Neutrophil (primary cell): ENCODE data around the gene WNK1.

Experiments
- H3K27ac ChIP-seq: fragments of 200-600 bp; sonication (generic); 2 replicates; pipeline ENCODE4 v1.5.1; 2016; ENCODE audit warnings: mild to moderate bottlenecking, moderate library complexity
- H3K27me3 ChIP-seq: fragments of 200-600 bp; sonication (generic); 2 replicates; pipeline ENCODE4 v1.6.0; 2016; ENCODE audit warnings: mild to moderate bottlenecking
- H3K36me3 ChIP-seq: fragments of 200-600 bp; sonication (generic); 2 replicates; pipeline ENCODE4 v1.5.1; 2017
- H3K4me1 ChIP-seq, 2 experiments: fragments of 200-600 bp in 1 of 2; sonication (generic) in 1 of 2; 1 replicate in 1 of 2; 2 replicates in 1 of 2; pipeline versions ENCODE4 v1.5.1 to v1.6.1; 2013 to 2016; ENCODE audit warnings: low read depth in 1 of 2, low read length in 1 of 2, mild to moderate bottlenecking in 1 of 2, moderate library complexity in 1 of 2; ENCODE audit not compliant: control insufficient read depth in 1 of 2, insufficient read depth in 1 of 2
- H3K4me3 ChIP-seq, 2 experiments: fragments of 200-600 bp in 1 of 2; sonication (generic) in 1 of 2; 1 replicate in 1 of 2; 2 replicates in 1 of 2; pipeline ENCODE4 v1.5.1; 2013 to 2016; ENCODE audit warnings: low read depth in 1 of 2, low read length in 1 of 2, mild to moderate bottlenecking in 1 of 2, moderate library complexity in 1 of 2
- H3K9me3 ChIP-seq: fragments of 200-600 bp; sonication (generic); 2 replicates; pipeline ENCODE4 v1.5.1; 2016
- CTCF ChIP-seq: fragments of 200-600 bp; sonication (generic); IDR thresholded peaks from 2 replicates; pipeline ENCODE4 v1.5.1; 2016; ENCODE audit warnings: antibody characterized with exemption

WNK1 gene

GRCh38 chr12:897386-897785, 145.0 kb downstream of the WNK1 start:
- Histone ChIP-seq H3K4me3 (no peak overlapping the region), H3K9me3 (no peaks in the 10 kb centered on the region), H3K27me3 (no peaks in the 10 kb centered on the region), H3K27ac (no peak overlapping the region), H3K4me1 (no peaks in the 10 kb centered on the region), H3K36me3 (peaks cover 96% of the 10 kb centered on the region)
- no peak for TF ChIP-seq CTCF

- no peak overlapping the region for H3K4me3 ChIP-seq
- H3K36me3 ChIP-seq = peaks cover 93% of the 10 kb centered on the region
- TF ChIP-seq CTCF = no peak
- H3K4me1 ChIP-seq = peaks cover 9 to 11% of the 10 kb centered on the region in 2 experiments
- H3K27ac ChIP-seq = no peak overlapping the region
- H3K9me3 ChIP-seq = no peaks in the 10 kb centered on the region
- no peaks in the 10 kb centered on the region for H3K27me3 ChIP-seq
These were observed 150.2 kb downstream of the WNK1 start for GRCh38 chr12:902581-902980.

- no peaks in the 10 kb centered on the region for H3K9me3 ChIP-seq
- H3K27me3 ChIP-seq = no peaks in the 10 kb centered on the region
- H3K27ac ChIP-seq = no peak overlapping the region
- H3K36me3 ChIP-seq = peaks cover 93% of the 10 kb centered on the region
- no peak for TF ChIP-seq CTCF
- no peak overlapping the region for H3K4me3 ChIP-seq
- H3K4me1 ChIP-seq = peaks cover 9 to 11% of the 10 kb centered on the region in 2 experiments
These were observed 150.7 kb downstream of the WNK1 start for GRCh38 chr12:903055-903454.

GRCh38 chr12:904010-904414, 151.6 kb downstream of the WNK1 start:
- TF ChIP-seq CTCF = no peak
- peaks cover 96% of the 10 kb centered on the region for H3K36me3 ChIP-seq
- no peaks in the 10 kb centered on the region for H3K9me3 ChIP-seq
- H3K27me3 ChIP-seq = no peaks in the 10 kb centered on the region
- no peak overlapping the region for H3K4me3 ChIP-seq
- H3K4me1 ChIP-seq = peaks cover 9 to 11% of the 10 kb centered on the region in 2 experiments
- no peak overlapping the region for H3K27ac ChIP-seq

DNA sequence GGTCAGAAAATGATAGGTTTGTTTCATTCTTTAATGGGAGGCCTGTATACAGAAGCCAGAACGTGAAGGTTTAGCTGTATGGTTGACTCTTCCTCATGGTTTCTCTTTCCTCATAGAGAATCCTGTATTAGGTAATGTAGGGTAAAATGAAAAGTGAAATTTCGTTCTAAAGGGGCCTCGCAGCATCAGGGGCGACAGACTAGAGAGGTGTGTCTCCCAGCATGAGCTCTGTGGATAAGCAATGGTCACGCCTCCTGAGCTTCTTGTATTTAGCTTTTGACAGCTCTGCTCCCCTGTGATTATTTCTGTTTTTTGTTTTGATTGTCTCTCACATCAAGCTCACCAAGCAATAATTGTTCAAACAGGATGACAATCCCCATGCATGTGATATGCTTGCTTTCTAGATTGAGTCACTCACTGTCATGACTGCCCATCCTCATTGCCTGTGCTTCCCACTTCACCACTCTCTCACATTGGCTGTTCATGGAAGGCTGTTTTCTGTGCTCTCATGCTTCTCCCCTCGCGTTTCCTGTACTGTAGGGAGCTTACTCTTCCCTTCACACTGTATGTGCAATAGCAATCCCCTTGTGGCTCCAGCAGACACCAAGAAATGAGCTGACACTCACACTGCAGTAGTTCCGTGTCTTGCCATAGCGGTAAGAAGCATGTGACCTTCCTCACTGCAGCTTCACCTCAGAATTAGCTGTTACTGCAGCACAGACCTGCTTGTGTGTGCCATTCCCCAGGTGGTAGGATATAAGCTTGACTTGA, 153.1 kb downstream of the WNK1 start:
- H3K4me3 ChIP-seq = no peak overlapping the region
- H3K27me3 ChIP-seq = no peaks in the 10 kb centered on the region

More for the DNA sequence above, 153.1 kb downstream of the WNK1 start:
- Histone ChIP-seq H3K9me3 (no peaks in the 10 kb centered on the region), H3K4me1 (peaks cover 9 to 11% of the 10 kb centered on the region in 2 experiments), H3K27ac (peak overlapping the region; percentile 32), H3K36me3 (peaks cover 96% of the 10 kb centered on the region)
- TF ChIP-seq CTCF = no peak
